Panc1 (cell line): ENCODE results near the gene ZNF569. TPM values are rescaled to one million over a fixed set of nuclear protein-coding genes. Genes with fewer than 3 reads are reported as not detected.
A peak's percentile ranks its signal among the peaks of the same experiment; 100 is the strongest.

Experiments used
- ATAC-seq: fragments of 200-7000 bp; cut with Tn5 transposase; 2 replicates; pipeline ENCODE4 v1.9.1; 2020; ENCODE audit warnings: mild to moderate bottlenecking, moderate library complexity
- BruUV-seq: library from RNA; stranded (reverse); fragments of 400-500 nt; replicated peaks from 2 replicates; lab custom pipeline; 2021; lab: Mats Ljungman, UMichigan
- CTCF ChIA-PET: fragments of 300-600 bp; sonication (Branson Sonifier 250); formaldehyde crosslinking; loops from one replicate; lab custom pipeline; 2022; ENCODE audit warnings: antibody characterized with exemption; lab: Charles Lee
- POLR2A ChIA-PET: fragments of 300-600 bp; sonication (Branson Sonifier 250); formaldehyde crosslinking; loops from one replicate; lab custom pipeline; 2022; ENCODE audit warnings: antibody characterized with exemption; lab: Charles Lee
- DNase-seq: peaks from one replicate; pipeline ENCODE4 v3.0.0-alpha.2; 2010; ENCODE audit warnings: low read depth, low spot score
- H3K27ac ChIP-seq: 2 replicates; pipeline ENCODE4 v1.5.1; 2011; ENCODE audit warnings: mild to moderate bottlenecking, low read length, inconsistent platforms
- H3K27me3 ChIP-seq: fragments of 200-500 bp; sonication (Bioruptor generic); 2 replicates; pipeline ENCODE4 v1.6.0; 2014; ENCODE audit warnings: low read length, inconsistent platforms; ENCODE audit not compliant: control insufficient read depth, insufficient read depth
- H3K36me3 ChIP-seq: fragments of 200-500 bp; sonication (Bioruptor generic); 2 replicates; pipeline ENCODE4 v1.5.1; 2014; ENCODE audit warnings: inconsistent platforms, mild to moderate bottlenecking, low read length, moderate library complexity; ENCODE audit not compliant: control insufficient read depth, insufficient read depth
- H3K4me1 ChIP-seq: 2 replicates; pipeline ENCODE4 v1.5.1; 2011; ENCODE audit warnings: inconsistent platforms, mild to moderate bottlenecking, low read length, moderate library complexity; ENCODE audit not compliant: control insufficient read depth, insufficient read depth
- H3K4me3 ChIP-seq, 2 experiments: 2 replicates each; pipeline ENCODE4 v1.5.1; 2011 to 2012; ENCODE audit warnings: low read depth in 2 of 2, low read length in 2 of 2, mild to moderate bottlenecking in 2 of 2, inconsistent platforms in 1 of 2, moderate library complexity in 1 of 2
- H3K9me3 ChIP-seq: fragments of 200-500 bp; sonication (Bioruptor generic); 2 replicates; pipeline ENCODE4 v1.5.1; 2014; ENCODE audit warnings: low read depth, mild to moderate bottlenecking, inconsistent platforms, low read length, moderate library complexity; ENCODE audit not compliant: control insufficient read depth, insufficient read depth
- CTCF ChIP-seq: fragments of 450-650 bp; IDR thresholded peaks from 2 replicates; pipeline ENCODE4 v1.5.1; 2017; ENCODE audit warnings: mild to moderate bottlenecking
- POLR2AphosphoS5 ChIP-seq: IDR thresholded peaks from 2 replicates; pipeline ENCODE4 v1.6.1; 2012; ENCODE audit warnings: mild to moderate bottlenecking, low read depth, low read length, moderate library complexity
- REST ChIP-seq, 2 experiments: IDR thresholded peaks; 2 replicates each; pipeline ENCODE4 v1.6.1; 2011 to 2012; ENCODE audit warnings: low read depth in 2 of 2, control low read depth in 1 of 2, low read length in 1 of 2, mild to moderate bottlenecking in 1 of 2, moderate library complexity in 1 of 2; ENCODE audit not compliant: insufficient read depth in 1 of 2
- SIN3A ChIP-seq: IDR thresholded peaks from 2 replicates; pipeline ENCODE4 v1.6.1; 2012; ENCODE audit warnings: low read depth, mild to moderate bottlenecking, low read length, moderate library complexity, borderline replicate concordance; ENCODE audit not compliant: insufficient read depth
- TCF7L2 ChIP-seq: IDR thresholded peaks from 2 replicates; pipeline ENCODE4 v1.6.1; 2011; ENCODE audit warnings: mild to moderate bottlenecking, low read depth, low read length, inconsistent platforms
- in situ Hi-C: cut with HindIII; loops from 2 replicates; pipeline ENCODE4 v1.10.0; 2016; ENCODE audit warnings: low sequenced_read_pairs, low pct_unique_long_range_greater_than_20kb
- intact Hi-C: fragments of 100-400 bp; cut with micrococcal nuclease; formaldehyde crosslinking; loops from one replicate; pipeline ENCODE4 v1.10.0; 2022; ENCODE audit not compliant: unreplicated experiment
- total RNA-seq: library from RNA; stranded (reverse); gene quantifications from one replicate; pipeline ENCODE4 v1.2.1, GENCODE V29; 2021; ENCODE audit not compliant: unreplicated experiment

The ZNF569 gene
- total RNA-seq, 1 experiment from 2014 or later, result 15.6 TPM

- in situ Hi-C loops, result no loop called here
- TF ChIP-seq TCF7L2 (peak; percentile 100), POLR2AphosphoS5 (peak; percentile 76; the same call in 1 of the 2 replicates), SIN3A (no peak), CTCF (no peak), REST (IDR thresholded peaks at IDR 0.05; ENCODE audit: insufficient read depth in 1 of 2, low read depth in 2 of 2, low read length in 1 of 2) (0 out of 4 replicates have a peak, but pooled peaks of 1 of the 2 experiments have one; percentile 31)
- intact Hi-C loops, result loop anchor here (5.0 kb wide), 1 partner anchor 183 kb away; no protein-coding TSS in a partner anchor
- peak within 1 kb of the TSS; percentile 85 to 93 for H3K4me3 ChIP-seq
- H3K27me3 ChIP-seq, result no peaks in the 10 kb centered on the region
- peak; percentile 89 for ATAC-seq
- DNase-seq, result peak; percentile 73
- H3K9me3 ChIP-seq, result peaks cover 41% of the 10 kb centered on the region; the same call in 1 of the 2 replicates
- H3K36me3 ChIP-seq, result no peaks in the 10 kb centered on the region
- ChIA-PET CTCF (no interaction called here), POLR2A (interaction anchor here (0.6 kb wide), 1 partner anchor 379 kb away, joined by 3 read pairs; no protein-coding TSS in a partner anchor)
- H3K4me1 ChIP-seq, result peaks cover 7% of the 10 kb centered on the region; the same call in 1 of the 2 replicates
- H3K27ac ChIP-seq, result peak within 1 kb of the TSS; percentile 94
- BruUV-seq, result no TSS peak
Observed at GRCh38 chr19:37468961-37469777, 1.9 kb upstream of the ZNF569 start, which contains the start of gene ZNF570. Gene ZNF570 (plus strand): TSS chr19:37469356. CDS start chr19:37470355, 999 bp downstream.

GRCh38 chr19:37467608-37468090 lies 405 bp upstream of the ZNF569 start:
- H3K4me1 ChIP-seq, result peaks cover 7% of the 10 kb centered on the region; the same call in 1 of the 2 replicates
- H3K4me3 ChIP-seq, result peak overlapping the region; percentile 85 to 93
- CTCF ChIA-PET, result no interaction called here
- peaks cover 11% of the 10 kb centered on the region for H3K36me3 ChIP-seq
- DNase-seq (no peak), ATAC-seq (no peak)
- no peak for TF ChIP-seq SIN3A
- TF ChIP-seq REST (IDR thresholded peaks at IDR 0.05; ENCODE audit: insufficient read depth in 1 of 2, low read depth in 2 of 2, low read length in 1 of 2), result no peak
- no peak for TF ChIP-seq TCF7L2
- no peak for TF ChIP-seq CTCF
- no peak for TF ChIP-seq POLR2AphosphoS5
- H3K27ac ChIP-seq, result peak overlapping the region; percentile 94
- H3K27me3 ChIP-seq, result no peaks in the 10 kb centered on the region
- POLR2A ChIA-PET, result interaction anchor here (0.5 kb wide), 1 partner anchor 37 kb away, joined by 3 read pairs; no protein-coding TSS in a partner anchor
- peaks cover 43% of the 10 kb centered on the region; the same call in 1 of the 2 replicates for H3K9me3 ChIP-seq
- intact Hi-C loops, result loop anchor here (5.0 kb wide), 1 partner anchor 185 kb away; no protein-coding TSS in a partner anchor
- TSS peak; percentile 68 for BruUV-seq
- in situ Hi-C loops, result no loop called here
